GM23248 (cell line): ENCODE results near the gene ACER1. TPM values are rescaled to one million over a fixed set of nuclear protein-coding genes. Genes with fewer than 3 reads are reported as not detected.
A peak's percentile ranks its signal among the peaks of the same experiment; 100 is the strongest.

Source experiments
- DNase-seq: peaks from one replicate; pipeline ENCODE4 v3.0.0-alpha.2; 2015
- H2AFZ ChIP-seq: fragments of 200-600 bp; sonication (generic); 2 replicates; pipeline ENCODE4 v1.6.1; 2016; ENCODE audit warnings: antibody characterized with exemption
- H3F3A ChIP-seq: fragments of 200-600 bp; sonication (generic); 2 replicates; pipeline ENCODE4 v1.6.1; 2016; ENCODE audit warnings: mild to moderate bottlenecking, antibody characterized with exemption, mixed run types; ENCODE audit not compliant: insufficient read depth
- H3K27ac ChIP-seq: fragments of 200-600 bp; sonication (generic); 2 replicates; pipeline ENCODE4 v1.5.1; 2016; ENCODE audit warnings: mild to moderate bottlenecking
- H3K27me3 ChIP-seq: fragments of 200-600 bp; sonication (generic); replicated peaks from 2 replicates; pipeline ENCODE4 v1.6.1; 2016; ENCODE audit warnings: mild to moderate bottlenecking; ENCODE audit not compliant: insufficient read depth
- H3K36me3 ChIP-seq: fragments of 200-600 bp; sonication (generic); 2 replicates; pipeline ENCODE4 v1.6.1; 2016; ENCODE audit warnings: low read depth, mild to moderate bottlenecking
- H3K4me1 ChIP-seq: fragments of 200-600 bp; sonication (generic); 2 replicates; pipeline ENCODE4 v1.6.1; 2016; ENCODE audit warnings: mild to moderate bottlenecking; ENCODE audit not compliant: insufficient read depth
- H3K4me2 ChIP-seq: fragments of 200-600 bp; sonication (generic); one replicate; pipeline ENCODE4 v1.6.1; 2016; ENCODE audit warnings: mild to moderate bottlenecking; ENCODE audit not compliant: unreplicated experiment
- H3K4me3 ChIP-seq: fragments of 200-600 bp; sonication (generic); 2 replicates; pipeline ENCODE4 v1.5.1; 2016; ENCODE audit warnings: mild to moderate bottlenecking
- H3K79me2 ChIP-seq: fragments of 200-600 bp; sonication (generic); 2 replicates; pipeline ENCODE4 v1.6.1; 2016; ENCODE audit warnings: mild to moderate bottlenecking; ENCODE audit not compliant: insufficient read depth
- H3K9ac ChIP-seq: fragments of 200-600 bp; sonication (generic); 2 replicates; pipeline ENCODE4 v1.6.1; 2016; ENCODE audit warnings: mild to moderate bottlenecking
- H3K9me2 ChIP-seq: fragments of 200-600 bp; sonication (generic); 2 replicates; pipeline ENCODE4 v1.6.1; 2016; ENCODE audit warnings: mixed run types, mild to moderate bottlenecking, moderate library complexity; ENCODE audit not compliant: insufficient read depth
- H3K9me3 ChIP-seq: fragments of 200-600 bp; sonication (generic); one replicate; pipeline ENCODE4 v1.6.1; 2017; ENCODE audit warnings: low read depth
- H4K20me1 ChIP-seq: fragments of 200-600 bp; sonication (generic); 2 replicates; pipeline ENCODE4 v1.6.0; 2016; ENCODE audit not compliant: insufficient read depth
- EZH2 ChIP-seq: fragments of 200-600 bp; sonication (generic); IDR thresholded peaks from 2 replicates; pipeline ENCODE4 v1.6.1; 2018; ENCODE audit warnings: antibody characterized with exemption, mild to moderate bottlenecking; ENCODE audit not compliant: insufficient read depth, poor library complexity, severe bottlenecking
- EZH2phosphoT487 ChIP-seq: fragments of 200-600 bp; sonication (generic); IDR thresholded peaks from 2 replicates; pipeline ENCODE4 v1.6.1; 2018; ENCODE audit warnings: antibody characterized with exemption, moderate library complexity, mild to moderate bottlenecking, low read depth; ENCODE audit not compliant: insufficient read depth
- WGBS, 2 experiments: methylation state at CpG; one replicate each; pipeline ENCODE4 v1.1.6; 2015 to 2017; ENCODE audit warnings: low lambda C conversion rate in 2 of 2, low coverage in 1 of 2; ENCODE audit errors: missing lambda C conversion rate in 2 of 2; 5-methylcytosine and 5-hydroxymethylcytosine counted together
- in situ Hi-C: fragments of 300-500 bp; cut with MboI; formaldehyde crosslinking; loops from 2 replicates; pipeline ENCODE4 v1.15.0; 2020
- polyA plus RNA-seq: library from polyadenylated mRNA; unstranded; fragments of >200 nt; fragmentation: Nextera tagmentation; extraction: Ambion mirVana; gene quantifications from 2 replicates; pipeline ENCODE4 v1.2.1, GENCODE V29; 2016
- total RNA-seq: library from RNA; depleted of rRNA; stranded (reverse); fragments of >200 nt; shearing (Covaris generic); gene quantifications from 2 replicates; pipeline ENCODE4 v1.2.3, GENCODE V29; 2014

ACER1 gene
- total and polyA plus RNA-seq, 2 experiments from 2014 or later, result 0.16 to 0.22 TPM

GRCh38 chr19:6279931-6280591 is 53.4 kb downstream of the ACER1 start, which contains the start of gene MLLT1:
Gene MLLT1 (minus strand): TSS chr19:6279975. CDS start chr19:6279784, 191 bp downstream.
- no peaks in the 10 kb centered on the region for H4K20me1 ChIP-seq
- H3K4me1 ChIP-seq, result peaks cover 34% of the 10 kb centered on the region
- WGBS, 2 experiments, result 2 to 4% methylated on average over 34 to 60 of the region's 66 CpGs
- peaks cover 44% of the 10 kb centered on the region for H3K79me2 ChIP-seq
- TF ChIP-seq EZH2phosphoT487, result no peak
- TF ChIP-seq EZH2, result no peak
- no peaks in the 10 kb centered on the region for H3K36me3 ChIP-seq
- peak; percentile 99 for DNase-seq
- peak within 1 kb of the TSS; percentile 72 for H3K27ac ChIP-seq
- in situ Hi-C loops, result no loop called here
- peaks cover 24% of the 10 kb centered on the region for H3F3A ChIP-seq
- peak within 1 kb of the TSS; percentile 96 for H3K4me2 ChIP-seq
- peak within 1 kb of the TSS; percentile 98 for H3K9ac ChIP-seq
- no peaks in the 10 kb centered on the region for H3K9me3 ChIP-seq
- no peaks in the 10 kb centered on the region for H3K9me2 ChIP-seq
- H3K4me3 ChIP-seq, result peak within 1 kb of the TSS; percentile 94
- no peaks in the 10 kb centered on the region for H3K27me3 ChIP-seq
- peak within 1 kb of the TSS; percentile 46 for H2AFZ ChIP-seq

- 1% methylated on average over 51 of the region's 59 CpGs; no CpG with 5 or more reads in 1 of the 2 experiments for WGBS, 2 experiments
Measured at GRCh38 chr19:6279620-6279930, 53.8 kb downstream of the ACER1 start.

GRCh38 chr19:6278740-6279619 is 54.4 kb downstream of the ACER1 start:
- WGBS, 2 experiments, result 2 to 3% methylated on average over 25 to 29 of the region's 36 CpGs
- peak; percentile 31 for DNase-seq
- no peaks in the 10 kb centered on the region for H3K9me2 ChIP-seq
- H3K9me3 ChIP-seq, result no peaks in the 10 kb centered on the region
- H4K20me1 ChIP-seq, result no peaks in the 10 kb centered on the region
- TF ChIP-seq EZH2, result no peak
- no peak for TF ChIP-seq EZH2phosphoT487
- peak overlapping the region; percentile 98 for H3K9ac ChIP-seq
- peaks cover 34% of the 10 kb centered on the region for H3F3A ChIP-seq
- peaks cover 47% of the 10 kb centered on the region for H3K79me2 ChIP-seq
- no peaks in the 10 kb centered on the region for H3K36me3 ChIP-seq
- H3K4me2 ChIP-seq, result peak overlapping the region; percentile 96
- H2AFZ ChIP-seq, result no peak overlapping the region
- H3K27ac ChIP-seq, result peak overlapping the region; percentile 72
- in situ Hi-C loops, result no loop called here
- H3K4me1 ChIP-seq, result peaks cover 44% of the 10 kb centered on the region
- peak overlapping the region; percentile 94 for H3K4me3 ChIP-seq
- H3K27me3 ChIP-seq, result no peaks in the 10 kb centered on the region

More at GRCh38 chr19:6279620-6279930, 53.8 kb downstream of the ACER1 start:
- peak overlapping the region; percentile 96 for H3K4me2 ChIP-seq
- peaks cover 38% of the 10 kb centered on the region for H3K4me1 ChIP-seq
- H2AFZ ChIP-seq, result no peak overlapping the region
- TF ChIP-seq EZH2phosphoT487, result no peak
- H3F3A ChIP-seq, result peaks cover 28% of the 10 kb centered on the region
- no peaks in the 10 kb centered on the region for H3K9me3 ChIP-seq
- DNase-seq, result no peak
- no peaks in the 10 kb centered on the region for H3K9me2 ChIP-seq
- H3K4me3 ChIP-seq, result peak overlapping the region; percentile 94
- H3K27me3 ChIP-seq, result no peaks in the 10 kb centered on the region
- H3K9ac ChIP-seq, result peak overlapping the region; percentile 98
- H3K27ac ChIP-seq, result peak overlapping the region; percentile 72
- no peaks in the 10 kb centered on the region for H4K20me1 ChIP-seq
- in situ Hi-C loops, result no loop called here
- H3K79me2 ChIP-seq, result peaks cover 47% of the 10 kb centered on the region
- H3K36me3 ChIP-seq, result no peaks in the 10 kb centered on the region

GRCh38 chr19:6278051-6278450 is 55.4 kb downstream of the ACER1 start:
- Histone ChIP-seq H3K9ac (peak overlapping the region; percentile 98), H2AFZ (no peak overlapping the region), H3K4me3 (peak overlapping the region; percentile 94), H3K9me2 (no peaks in the 10 kb centered on the region), H3K79me2 (peaks cover 50% of the 10 kb centered on the region), H4K20me1 (no peaks in the 10 kb centered on the region), H3K4me1 (peaks cover 51% of the 10 kb centered on the region), H3K4me2 (peak overlapping the region; percentile 96), H3F3A (peaks cover 39% of the 10 kb centered on the region), H3K9me3 (no peaks in the 10 kb centered on the region), H3K36me3 (no peaks in the 10 kb centered on the region), H3K27ac (no peak overlapping the region), H3K27me3 (no peaks in the 10 kb centered on the region)
- DNase-seq, result no peak
- in situ Hi-C loops, result no loop called here
- WGBS, 2 experiments, result 67 to 74% methylated on average over 9 of the region's 9 CpGs
- TF ChIP-seq EZH2phosphoT487 (no peak), EZH2 (no peak)
